Measurements from ENCODE around the gene OGFOD1.

Gene OGFOD1

DNA sequence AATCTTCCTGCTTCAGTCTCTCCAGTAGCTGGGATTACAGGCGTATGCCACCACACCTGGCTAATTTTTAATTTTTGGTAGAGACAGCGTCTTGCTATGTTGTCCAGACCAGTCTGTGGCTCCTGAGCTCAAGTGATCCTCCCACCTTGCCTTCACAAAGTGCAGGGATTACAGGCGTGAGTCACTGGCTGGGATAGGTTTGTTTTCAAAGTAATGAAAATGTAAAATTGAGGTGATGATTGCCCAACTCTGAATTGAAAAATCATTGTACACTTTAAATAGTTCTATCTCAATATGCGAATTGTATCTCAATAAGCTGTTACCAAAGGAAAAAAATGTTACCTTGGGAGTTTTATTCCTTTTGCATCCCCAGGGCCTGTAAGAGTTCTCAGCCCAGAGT is 24.8 kb upstream of the OGFOD1 start:
- no peak for TF ChIP-seq CTCF (IDR thresholded peaks at IDR 0.05)
- TF ChIP-seq ZFX (IDR thresholded peaks at IDR 0.05; ENCODE audit: borderline replicate concordance): no peak
- peak overlapping the region; percentile 72 for H3K27ac ChIP-seq

DNA sequence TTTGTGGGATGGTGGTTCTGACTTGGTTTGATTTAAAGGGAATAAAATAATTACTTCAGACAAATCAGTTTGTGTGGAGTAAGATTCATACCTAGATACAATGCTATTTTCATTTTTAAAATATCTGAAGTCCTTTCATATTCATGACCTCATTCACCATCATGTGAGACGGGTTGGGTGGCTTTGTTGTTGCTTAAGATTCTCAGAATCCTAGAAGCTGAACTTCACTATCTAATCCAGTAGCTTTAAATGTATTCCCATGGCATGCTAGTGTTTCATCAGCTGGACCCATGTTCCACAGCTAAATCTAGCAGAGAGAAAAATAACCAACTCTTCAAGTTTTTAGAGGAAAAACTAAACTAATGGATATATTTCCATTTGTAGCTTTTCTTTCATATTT is 23.3 kb upstream of the OGFOD1 start:
- H3K27ac ChIP-seq: no peak overlapping the region
- no peak for TF ChIP-seq CTCF (IDR thresholded peaks at IDR 0.05)
- no peak for TF ChIP-seq ZFX (IDR thresholded peaks at IDR 0.05; ENCODE audit: borderline replicate concordance)

GRCh38 chr16:56436258-56436657 is 15.1 kb upstream of the OGFOD1 start:
- TF ChIP-seq CTCF (IDR thresholded peaks at IDR 0.05) (no peak), ZFX (IDR thresholded peaks at IDR 0.05; ENCODE audit: borderline replicate concordance) (no peak)
- no peak overlapping the region for H3K27ac ChIP-seq

DNA sequence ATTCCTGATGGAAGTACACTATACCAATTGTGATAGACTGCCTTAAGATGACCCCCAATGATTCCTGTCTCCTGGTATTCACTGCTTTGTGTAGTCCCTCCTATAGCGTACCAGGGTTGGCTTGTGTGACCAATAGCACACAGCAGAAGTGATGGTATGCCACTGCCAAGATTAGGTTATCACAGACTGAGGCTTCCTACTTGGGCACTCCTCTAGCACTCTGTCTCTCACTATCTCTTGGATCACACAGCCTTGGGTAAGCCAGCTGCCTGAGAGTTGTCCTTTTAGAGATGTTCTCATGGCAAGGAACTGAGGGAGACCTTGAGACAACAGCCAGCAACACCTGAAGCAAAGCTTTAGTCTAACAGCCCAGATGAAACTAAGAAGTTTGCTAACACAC is 13.3 kb upstream of the OGFOD1 start:
- no peak overlapping the region for H3K27ac ChIP-seq
- TF ChIP-seq CTCF (IDR thresholded peaks at IDR 0.05) (no peak), ZFX (IDR thresholded peaks at IDR 0.05; ENCODE audit: borderline replicate concordance) (no peak)

GRCh38 chr16:56447286-56447685 is 4.1 kb upstream of the OGFOD1 start:
- TF ChIP-seq CTCF (IDR thresholded peaks at IDR 0.05) (no peak), ZFX (IDR thresholded peaks at IDR 0.05; ENCODE audit: borderline replicate concordance) (no peak)
- H3K27ac ChIP-seq: no peak overlapping the region

DNA sequence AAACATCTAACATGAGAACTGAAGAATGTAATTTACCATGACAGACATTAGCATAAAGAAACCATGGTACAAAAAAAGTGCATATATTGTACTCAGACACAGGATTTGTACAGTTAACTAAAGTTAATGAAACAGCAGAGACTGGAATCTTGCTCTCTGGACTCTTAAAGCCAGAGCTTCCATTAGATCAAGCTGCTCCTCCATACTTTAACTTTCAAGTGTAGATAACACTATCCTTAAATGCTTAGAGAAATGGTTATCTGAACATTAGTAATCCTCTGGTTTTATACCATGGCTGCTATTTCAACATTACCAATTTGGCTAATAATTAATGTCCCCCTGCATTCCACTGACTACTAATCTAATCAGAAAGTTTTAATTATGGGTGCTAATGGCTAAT is 3.3 kb upstream of the OGFOD1 start:
- no peak overlapping the region for H3K27ac ChIP-seq

More for the DNA sequence above, 3.3 kb upstream of the OGFOD1 start:
- no peak for TF ChIP-seq ZFX (IDR thresholded peaks at IDR 0.05; ENCODE audit: borderline replicate concordance)
- TF ChIP-seq CTCF (IDR thresholded peaks at IDR 0.05): no peak

Measured in 22Rv1 (cell line).